Ovary (tissue), 3 donors: ENCODE measurements around the gene SERPINA1.

Source experiments
- EP300 ChIP-seq: sonication (generic); formaldehyde crosslinking; IDR thresholded peaks from one replicate; pipeline ENCODE4 v1.6.1; 2017; ENCODE audit warnings: antibody characterized with exemption
- POLR2A ChIP-seq: fragments of 450-650 bp; IDR thresholded peaks from one replicate; pipeline ENCODE4 v1.6.1; 2017; ENCODE audit warnings: antibody characterized with exemption, mild to moderate bottlenecking, moderate library complexity
- TF ChIP-seq, protein P1 (sequence below), 3 donors: fragments of 450-650 bp in 2 of 3; fragments of 200-600 bp in 1 of 3; IDR thresholded peaks; one replicate each; pipeline versions ENCODE4 v1.5.1 to v1.8.0; 2016 to 2022; ENCODE audit warnings: antibody characterized with exemption in 3 of 3, mild to moderate bottlenecking in 1 of 3
- donor health status: DM: no; HTN: no; CAD: no.

DNA sequence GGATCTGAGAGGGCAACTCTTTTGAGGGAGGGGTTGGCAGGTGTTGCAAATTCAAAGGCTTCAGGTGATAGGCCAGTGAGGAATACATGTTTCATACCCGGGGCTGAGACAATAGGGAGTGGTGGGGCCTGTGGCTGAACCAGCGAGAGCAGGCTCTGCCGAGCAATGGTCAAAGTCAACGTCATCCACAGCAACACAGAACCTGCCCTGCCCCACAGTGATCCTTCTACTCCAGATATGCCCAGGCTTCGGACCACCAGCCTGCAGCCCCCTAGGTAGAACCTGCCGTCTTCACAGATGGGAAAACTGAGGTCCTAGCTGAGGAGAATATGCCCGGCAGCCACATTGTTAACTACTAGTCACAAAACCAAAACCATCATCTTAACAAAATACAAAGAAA, 4.1 kb downstream of the SERPINA1 start:
- TF ChIP-seq, protein P1, sequence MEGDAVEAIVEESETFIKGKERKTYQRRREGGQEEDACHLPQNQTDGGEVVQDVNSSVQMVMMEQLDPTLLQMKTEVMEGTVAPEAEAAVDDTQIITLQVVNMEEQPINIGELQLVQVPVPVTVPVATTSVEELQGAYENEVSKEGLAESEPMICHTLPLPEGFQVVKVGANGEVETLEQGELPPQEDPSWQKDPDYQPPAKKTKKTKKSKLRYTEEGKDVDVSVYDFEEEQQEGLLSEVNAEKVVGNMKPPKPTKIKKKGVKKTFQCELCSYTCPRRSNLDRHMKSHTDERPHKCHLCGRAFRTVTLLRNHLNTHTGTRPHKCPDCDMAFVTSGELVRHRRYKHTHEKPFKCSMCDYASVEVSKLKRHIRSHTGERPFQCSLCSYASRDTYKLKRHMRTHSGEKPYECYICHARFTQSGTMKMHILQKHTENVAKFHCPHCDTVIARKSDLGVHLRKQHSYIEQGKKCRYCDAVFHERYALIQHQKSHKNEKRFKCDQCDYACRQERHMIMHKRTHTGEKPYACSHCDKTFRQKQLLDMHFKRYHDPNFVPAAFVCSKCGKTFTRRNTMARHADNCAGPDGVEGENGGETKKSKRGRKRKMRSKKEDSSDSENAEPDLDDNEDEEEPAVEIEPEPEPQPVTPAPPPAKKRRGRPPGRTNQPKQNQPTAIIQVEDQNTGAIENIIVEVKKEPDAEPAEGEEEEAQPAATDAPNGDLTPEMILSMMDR (IDR thresholded peaks at IDR 0.05): no peak
- TF ChIP-seq EP300 (no peak), POLR2A (no peak)
